Hematopoietic multipotent progenitor cell (in vitro differentiated cells): ENCODE measurements around the gene ADAMTS18. TPM values are rescaled to one million over a fixed set of nuclear protein-coding genes. Genes with fewer than 3 reads are reported as not detected.
A peak's percentile ranks its signal among the peaks of the same experiment; 100 is the strongest.
"Not testable (repeated sequence)": the region's sequence is repeated elsewhere in the genome, so short reads cannot be mapped to it uniquely, and the experiment has no call there.

ENCODE experiments used
- DNase-seq, 3 donors: peaks; one replicate each; pipeline ENCODE4 v3.0.0-alpha.2; 2011 to 2015; ENCODE audit warnings: low read depth in 2 of 3, low spot score in 2 of 3
- total RNA-seq: library from RNA; depleted of rRNA; stranded (reverse); fragments of >200 nt; gene quantifications from one replicate; pipeline ENCODE4 v1.2.3, GENCODE V29; 2012

Gene ADAMTS18
- total RNA-seq, 1 donor = not detected

- no peak for DNase-seq
Measured at GRCh38 chr16:77297996-77298395, 136.8 kb downstream of the ADAMTS18 start.

- DNase-seq = no peak
Measured at GRCh38 chr16:77295896-77296295, 138.9 kb downstream of the ADAMTS18 start.

- DNase-seq = no peak
Measured at GRCh38 chr16:77290451-77291115, 144.3 kb downstream of the ADAMTS18 start.

- DNase-seq = no peak
Measured at GRCh38 chr16:77289331-77289809, 145.5 kb downstream of the ADAMTS18 start.

- no peak for DNase-seq
Measured at GRCh38 chr16:77288222-77288621, 146.6 kb downstream of the ADAMTS18 start.

- DNase-seq = no peak
Measured at GRCh38 chr16:77285676-77286075, 149.2 kb downstream of the ADAMTS18 start.

GRCh38 chr16:77282345-77282744, 152.5 kb downstream of the ADAMTS18 start:
- DNase-seq = no peak

- DNase-seq = not testable (repeated sequence)
Measured at GRCh38 chr16:77279316-77279715, 155.5 kb downstream of the ADAMTS18 start.

GRCh38 chr16:77277571-77277970, 157.3 kb downstream of the ADAMTS18 start:
- DNase-seq = no peak

GRCh38 chr16:77277141-77277540, 157.7 kb downstream of the ADAMTS18 start:
- no peak for DNase-seq

GRCh38 chr16:77276661-77277060, 158.2 kb downstream of the ADAMTS18 start:
- no peak for DNase-seq

GRCh38 chr16:77275303-77275702, 159.5 kb downstream of the ADAMTS18 start:
- not testable (repeated sequence) for DNase-seq

GRCh38 chr16:77273815-77274214, 161.0 kb downstream of the ADAMTS18 start:
- no peak for DNase-seq

- DNase-seq = no peak
Measured at GRCh38 chr16:77271532-77272426, 163.1 kb downstream of the ADAMTS18 start.

GRCh38 chr16:77266185-77266584, 168.6 kb downstream of the ADAMTS18 start:
- DNase-seq = not testable (repeated sequence)

- no peak for DNase-seq
Measured at GRCh38 chr16:77262971-77263370, 171.9 kb downstream of the ADAMTS18 start.

- no peak for DNase-seq
Measured at GRCh38 chr16:77250400-77250799, 184.4 kb downstream of the ADAMTS18 start.

- no peak for DNase-seq
Measured at GRCh38 chr16:77246150-77246549, 188.7 kb downstream of the ADAMTS18 start.

- DNase-seq = not testable (repeated sequence)
Measured at GRCh38 chr16:77242471-77242870, 192.4 kb downstream of the ADAMTS18 start.

GRCh38 chr16:77238593-77238992, 196.2 kb downstream of the ADAMTS18 start:
- no peak for DNase-seq

- peak; percentile 76 to 89 (median 82) for DNase-seq
Measured at GRCh38 chr16:77236063-77236511, 198.7 kb downstream of the ADAMTS18 start.

GRCh38 chr16:77234611-77235010, 200.2 kb downstream of the ADAMTS18 start:
- peak in 2 of 3 donors; percentile 6 to 13 for DNase-seq
